WERI-Rb-1 (cell line): Measurements from ENCODE around the gene USP49.

Source experiments
- DNase-seq: peaks from one replicate; pipeline ENCODE4 v3.0.0-alpha.2; 2020
- H3K27ac ChIP-seq: fragments of 250-450 bp; sonication (Bioruptor Pico); 2 replicates; pipeline ENCODE4 v1.5.1; 2020; ENCODE audit warnings: mild to moderate bottlenecking, moderate library complexity
- H3K27me3 ChIP-seq: fragments of 250-450 bp; sonication (Bioruptor Pico); 2 replicates; pipeline ENCODE4 v1.5.1; 2021; ENCODE audit warnings: mild to moderate bottlenecking, low read depth, moderate library complexity; ENCODE audit not compliant: insufficient read depth, severe bottlenecking
- H3K36me3 ChIP-seq: fragments of 250-450 bp; sonication (Bioruptor Pico); 2 replicates; pipeline ENCODE4 v1.5.1; 2020; ENCODE audit warnings: mild to moderate bottlenecking, moderate library complexity
- H3K4me3 ChIP-seq: 2 replicates; pipeline ENCODE4 v1.5.1; 2011; ENCODE audit warnings: low read depth, mild to moderate bottlenecking, control low read depth, low read length
- H3K9me3 ChIP-seq: fragments of 250-450 bp; sonication (Bioruptor Pico); 2 replicates; pipeline ENCODE4 v1.5.1; 2021; ENCODE audit warnings: mild to moderate bottlenecking, moderate library complexity; ENCODE audit not compliant: severe bottlenecking
- TF ChIP-seq, protein P1 (sequence below): IDR thresholded peaks from 2 replicates; pipeline ENCODE4 v1.5.1; 2011; ENCODE audit warnings: low read depth, mild to moderate bottlenecking, control low read depth, inconsistent platforms, low read length

Gene USP49

DNA sequence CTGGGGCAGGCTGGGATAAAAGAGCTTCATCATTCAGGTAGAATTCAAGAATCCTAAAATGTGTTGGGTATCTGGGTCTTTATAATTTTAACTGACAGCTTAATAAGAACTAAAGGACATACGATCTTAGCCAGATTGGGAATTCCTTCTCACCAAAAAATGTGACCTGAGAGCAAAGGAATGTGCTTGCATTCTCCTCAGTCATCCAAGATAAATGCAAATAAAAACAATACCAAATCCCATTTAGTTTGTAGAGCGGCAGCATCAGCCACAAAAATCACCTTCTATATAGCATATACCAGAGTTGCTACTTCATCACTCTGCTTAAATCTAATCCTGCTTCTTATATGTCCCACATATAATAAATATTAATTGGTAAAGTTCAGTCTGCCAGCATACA is 16.9 kb downstream of the USP49 start:
- H3K27me3 ChIP-seq: no peaks in the 10 kb centered on the region

DNA sequence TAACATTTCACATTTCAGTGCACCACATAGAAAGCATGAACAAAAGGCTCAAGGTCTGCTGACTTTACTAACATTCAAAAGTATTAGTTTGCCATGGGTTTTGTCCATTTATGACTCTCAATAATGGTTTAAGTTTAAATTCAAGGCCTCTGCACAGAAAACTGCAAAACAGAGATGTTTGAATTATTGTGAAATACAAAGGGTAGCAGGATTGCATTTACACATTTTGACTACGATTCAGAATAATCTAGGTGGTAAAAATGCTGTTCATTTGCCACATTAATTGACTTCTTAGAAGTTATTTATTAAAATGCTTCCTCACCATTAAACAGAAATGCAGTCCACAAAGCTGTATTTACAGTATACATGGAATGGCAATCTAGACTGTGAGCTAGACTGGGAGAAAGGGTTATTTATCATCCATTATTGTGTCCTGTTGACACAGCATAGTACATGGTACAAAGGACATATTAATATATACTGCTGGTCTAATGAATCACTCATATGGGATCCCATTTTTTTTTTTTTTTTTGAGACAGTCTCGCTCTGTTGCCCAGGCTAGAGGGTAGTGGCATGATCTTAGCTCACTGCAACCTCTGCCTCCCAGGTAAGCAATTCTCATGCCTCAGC is 18.0 kb downstream of the USP49 start:
- H3K9me3 ChIP-seq: no peaks in the 10 kb centered on the region
- no peaks in the 10 kb centered on the region for H3K27me3 ChIP-seq
- no peak for DNase-seq
- peaks cover 62% of the 10 kb centered on the region for H3K36me3 ChIP-seq
- H3K4me3 ChIP-seq: no peak overlapping the region
- no peak overlapping the region for H3K27ac ChIP-seq
- TF ChIP-seq, protein P1, sequence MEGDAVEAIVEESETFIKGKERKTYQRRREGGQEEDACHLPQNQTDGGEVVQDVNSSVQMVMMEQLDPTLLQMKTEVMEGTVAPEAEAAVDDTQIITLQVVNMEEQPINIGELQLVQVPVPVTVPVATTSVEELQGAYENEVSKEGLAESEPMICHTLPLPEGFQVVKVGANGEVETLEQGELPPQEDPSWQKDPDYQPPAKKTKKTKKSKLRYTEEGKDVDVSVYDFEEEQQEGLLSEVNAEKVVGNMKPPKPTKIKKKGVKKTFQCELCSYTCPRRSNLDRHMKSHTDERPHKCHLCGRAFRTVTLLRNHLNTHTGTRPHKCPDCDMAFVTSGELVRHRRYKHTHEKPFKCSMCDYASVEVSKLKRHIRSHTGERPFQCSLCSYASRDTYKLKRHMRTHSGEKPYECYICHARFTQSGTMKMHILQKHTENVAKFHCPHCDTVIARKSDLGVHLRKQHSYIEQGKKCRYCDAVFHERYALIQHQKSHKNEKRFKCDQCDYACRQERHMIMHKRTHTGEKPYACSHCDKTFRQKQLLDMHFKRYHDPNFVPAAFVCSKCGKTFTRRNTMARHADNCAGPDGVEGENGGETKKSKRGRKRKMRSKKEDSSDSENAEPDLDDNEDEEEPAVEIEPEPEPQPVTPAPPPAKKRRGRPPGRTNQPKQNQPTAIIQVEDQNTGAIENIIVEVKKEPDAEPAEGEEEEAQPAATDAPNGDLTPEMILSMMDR: no peak

More for the DNA sequence above, 16.9 kb downstream of the USP49 start:
- Histone ChIP-seq H3K4me3 (no peak overlapping the region), H3K36me3 (peaks cover 55% of the 10 kb centered on the region), H3K9me3 (no peaks in the 10 kb centered on the region), H3K27ac (no peak overlapping the region)
- DNase-seq: no peak
- TF ChIP-seq, protein P1: no peak

DNA sequence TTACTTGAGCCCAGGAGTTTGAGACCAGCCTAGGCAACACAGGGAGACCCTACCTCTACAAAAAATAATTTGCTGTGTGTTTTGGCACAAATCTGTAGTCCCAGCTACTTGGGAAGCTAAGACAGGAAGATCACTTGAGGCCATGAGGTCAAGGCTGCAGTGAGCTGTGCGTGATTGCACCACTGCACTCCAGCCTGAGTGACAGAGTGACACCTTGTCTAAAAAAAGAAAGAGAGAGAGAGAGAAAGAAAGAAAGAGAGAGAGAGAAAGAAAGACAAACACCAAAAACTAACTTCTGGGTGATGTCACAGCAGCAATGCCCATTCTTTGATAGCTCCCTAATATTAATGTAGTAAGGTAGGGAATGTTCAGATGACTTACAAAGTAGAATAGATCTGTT is 20.4 kb downstream of the USP49 start:
- TF ChIP-seq, protein P1: no peak
- Histone ChIP-seq H3K4me3 (no peak overlapping the region), H3K36me3 (peaks cover 81% of the 10 kb centered on the region), H3K9me3 (no peaks in the 10 kb centered on the region), H3K27ac (no peak overlapping the region), H3K27me3 (no peaks in the 10 kb centered on the region)
- no peak for DNase-seq

DNA sequence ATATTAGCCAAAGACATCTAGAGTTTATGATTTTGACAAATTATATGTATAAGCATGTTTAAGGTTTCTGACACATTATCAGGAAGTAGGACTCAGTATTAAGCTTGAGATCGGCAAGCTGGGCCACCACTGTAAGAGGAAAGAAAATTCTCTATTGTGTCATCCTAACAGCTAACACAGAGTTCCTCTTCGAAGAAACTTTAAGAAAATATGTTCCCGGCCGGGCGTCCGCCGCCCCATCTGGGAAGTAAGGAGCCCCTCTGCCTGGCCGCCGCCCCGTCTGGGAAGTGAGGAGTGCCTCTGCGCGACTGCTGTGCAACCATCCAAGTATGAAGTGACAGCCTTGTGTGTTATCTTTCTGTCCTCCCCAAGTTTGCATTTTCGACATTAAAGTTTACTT is 23.0 kb downstream of the USP49 start:
- TF ChIP-seq, protein P1: no peak
- no peak for DNase-seq

DNA sequence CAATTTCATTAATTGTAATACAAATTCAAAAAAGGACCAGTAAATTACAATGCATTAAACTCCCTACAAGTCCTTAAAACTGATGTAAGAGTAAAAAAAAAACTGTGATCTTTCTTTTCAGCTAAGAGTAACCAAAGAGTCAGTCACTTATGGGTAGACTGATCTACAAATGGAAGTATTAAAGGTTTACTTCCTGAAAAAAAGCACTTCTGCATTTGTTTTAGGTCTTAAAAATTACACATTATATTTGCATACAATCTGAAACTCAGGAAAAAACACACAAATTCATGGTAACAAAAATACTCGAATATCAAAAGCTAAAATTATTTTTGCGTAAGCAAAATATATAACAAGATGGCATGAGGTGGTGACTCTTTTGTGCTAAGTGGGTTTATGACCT is 23.5 kb downstream of the USP49 start:
- Histone ChIP-seq H3K27ac (no peak overlapping the region), H3K27me3 (no peaks in the 10 kb centered on the region), H3K36me3 (peaks cover 84% of the 10 kb centered on the region), H3K9me3 (no peaks in the 10 kb centered on the region), H3K4me3 (no peak overlapping the region)
- DNase-seq: no peak
- TF ChIP-seq, protein P1: no peak

More for the DNA sequence above, 23.0 kb downstream of the USP49 start:
- Histone ChIP-seq H3K27me3 (no peaks in the 10 kb centered on the region), H3K27ac (no peak overlapping the region), H3K9me3 (no peaks in the 10 kb centered on the region), H3K4me3 (no peak overlapping the region), H3K36me3 (peaks cover 83% of the 10 kb centered on the region)

DNA sequence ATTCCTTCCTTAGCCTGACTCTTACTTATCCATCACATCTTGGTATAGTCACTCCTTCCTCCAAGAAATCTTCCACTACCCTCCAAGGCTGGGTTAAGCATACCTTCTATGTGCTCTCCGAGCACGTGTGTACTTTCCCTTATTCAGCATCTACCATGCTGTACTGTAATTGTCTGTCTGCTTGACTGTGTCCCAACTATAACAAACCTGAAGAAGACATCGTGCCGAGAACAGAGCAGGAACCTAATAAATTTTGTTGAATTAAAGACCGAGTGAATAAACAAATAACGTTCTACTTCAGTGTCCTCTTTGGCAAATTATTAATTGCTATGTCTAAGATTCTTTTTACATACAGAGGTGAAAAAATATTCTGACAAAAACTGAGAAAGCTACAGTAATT is 35.8 kb downstream of the USP49 start:
- Histone ChIP-seq H3K27me3 (no peaks in the 10 kb centered on the region), H3K36me3 (peaks cover 58% of the 10 kb centered on the region), H3K4me3 (no peak overlapping the region), H3K27ac (no peak overlapping the region), H3K9me3 (no peaks in the 10 kb centered on the region)
- TF ChIP-seq, protein P1: no peak
- DNase-seq: no peak
